IMR-90 (cell line): Measurements from ENCODE around the gene DNAH17. TPM values are rescaled to one million over a fixed set of nuclear protein-coding genes. Genes with fewer than 3 reads are reported as not detected.

Source experiments
- ATAC-seq: fragments of 200-7000 bp; cut with Tn5 transposase; 2 replicates; pipeline ENCODE4 v1.9.1; 2020; ENCODE audit warnings: low read depth, mild to moderate bottlenecking, moderate library complexity
- BruUV-seq: library from RNA; stranded (reverse); fragments of 400-500 nt; replicated peaks from 2 replicates; lab custom pipeline; 2021; lab: Mats Ljungman, UMichigan
- CTCF ChIA-PET: fragments of 300-600 bp; formaldehyde crosslinking; extraction: SDS; loops from one replicate; lab custom pipeline; 2021; ENCODE audit warnings: antibody characterized with exemption; lab: Yijun Ruan, JAX
- POLR2A ChIA-PET: fragments of 300-600 bp; sonication (Branson Sonifier 250); formaldehyde crosslinking; loops from one replicate; lab custom pipeline; 2022; ENCODE audit warnings: antibody characterized with exemption; ENCODE audit not compliant: unreplicated experiment; lab: Charles Lee
- DNase-seq: peaks from one replicate; pipeline ENCODE4 v3.0.0; 2013
- H2AFZ ChIP-seq: replicated peaks from 2 replicates; pipeline ENCODE3; 2013; ENCODE audit warnings: low read length, mild to moderate bottlenecking; ENCODE audit not compliant: poor library complexity
- H2AK5ac ChIP-seq: 2 replicates; pipeline ENCODE4 v1.6.1; 2013; ENCODE audit warnings: low read depth, low read length, inconsistent platforms
- H2AK9ac ChIP-seq: replicated peaks from 2 replicates; pipeline ENCODE3; 2013; ENCODE audit warnings: mild to moderate bottlenecking, low read depth, low read length, moderate library complexity; ENCODE audit not compliant: poor library complexity
- H2BK120ac ChIP-seq: 2 replicates; pipeline ENCODE4 v1.6.1; 2013; ENCODE audit warnings: low read depth, low read length, inconsistent platforms
- H2BK15ac ChIP-seq: 3 replicates; pipeline ENCODE4 v1.6.1; 2013; ENCODE audit warnings: low read depth, low read length, inconsistent platforms
- H2BK20ac ChIP-seq: 2 replicates; pipeline ENCODE4 v1.6.1; 2013; ENCODE audit warnings: low read depth, mild to moderate bottlenecking, inconsistent platforms, low read length, moderate library complexity
- H2BK5ac ChIP-seq: 2 replicates; pipeline ENCODE4 v1.6.1; 2013; ENCODE audit warnings: mild to moderate bottlenecking, low read depth, low read length, inconsistent platforms; ENCODE audit not compliant: poor library complexity, severe bottlenecking
- H3K14ac ChIP-seq: replicated peaks from 2 replicates; pipeline ENCODE4 v1.6.1; 2013; ENCODE audit warnings: low read depth, low read length, inconsistent platforms
- H3K18ac ChIP-seq: 2 replicates; pipeline ENCODE4 v1.6.1; 2013; ENCODE audit warnings: low read depth, low read length, control low read depth
- H3K23ac ChIP-seq: 2 replicates; pipeline ENCODE4 v1.6.1; 2013; ENCODE audit warnings: low read depth, low read length, inconsistent platforms
- H3K27ac ChIP-seq: 2 replicates; pipeline ENCODE4 v1.5.1; 2013; ENCODE audit warnings: mild to moderate bottlenecking, control low read depth, low read length; ENCODE audit not compliant: insufficient read depth
- H3K27me3 ChIP-seq: 2 replicates; pipeline ENCODE4 v1.6.1; 2013; ENCODE audit warnings: low read length; ENCODE audit not compliant: control insufficient read depth, insufficient read depth
- H3K36me3 ChIP-seq: 2 replicates; pipeline ENCODE4 v1.6.1; 2013; ENCODE audit warnings: low read length, mixed read lengths; ENCODE audit not compliant: control insufficient read depth, insufficient read depth
- H3K4ac ChIP-seq: 2 replicates; pipeline ENCODE4 v1.6.1; 2013; ENCODE audit warnings: low read depth, low read length, inconsistent platforms
- H3K4me1 ChIP-seq: 2 replicates; pipeline ENCODE4 v1.6.1; 2013; ENCODE audit warnings: low read length, mixed read lengths; ENCODE audit not compliant: control insufficient read depth, insufficient read depth
- H3K4me2 ChIP-seq: 2 replicates; pipeline ENCODE4 v1.6.1; 2013; ENCODE audit warnings: low read depth, mild to moderate bottlenecking, control low read depth, low read length, moderate library complexity
- H3K4me3 ChIP-seq: 2 replicates; pipeline ENCODE4 v1.5.1; 2013; ENCODE audit warnings: low read depth, mild to moderate bottlenecking, control low read depth, low read length, moderate library complexity; ENCODE audit not compliant: insufficient read depth
- H3K56ac ChIP-seq: 2 replicates; pipeline ENCODE4 v1.6.1; 2013; ENCODE audit warnings: low read length, inconsistent platforms; ENCODE audit not compliant: insufficient read depth; ENCODE audit errors: extremely low read depth
- H3K79me1 ChIP-seq, 2 experiments: 2 replicates each; pipeline ENCODE4 v1.6.1; 2013; ENCODE audit warnings: low read length in 2 of 2, inconsistent platforms in 1 of 2, low read depth in 1 of 2
- H3K9ac ChIP-seq: 2 replicates; pipeline ENCODE4 v1.6.1; 2013; ENCODE audit warnings: low read depth, low read length, control low read depth
- H3K9me1 ChIP-seq: 2 replicates; pipeline ENCODE4 v1.6.1; 2013; ENCODE audit warnings: low read length, inconsistent platforms; ENCODE audit not compliant: insufficient read depth
- H3K9me3 ChIP-seq: 2 replicates; pipeline ENCODE4 v1.6.1; 2013; ENCODE audit warnings: low read length; ENCODE audit not compliant: control insufficient read depth, insufficient read depth
- H4K20me1 ChIP-seq: 2 replicates; pipeline ENCODE4 v1.6.1; 2013; ENCODE audit warnings: low read length, inconsistent platforms; ENCODE audit not compliant: insufficient read depth
- H4K5ac ChIP-seq: 2 replicates; pipeline ENCODE4 v1.6.1; 2013; ENCODE audit warnings: mild to moderate bottlenecking, low read depth, low read length, control low read depth
- H4K8ac ChIP-seq, 2 experiments: 2 replicates each; pipeline ENCODE4 v1.6.1; 2013; ENCODE audit warnings: low read depth in 2 of 2, low read length in 2 of 2, control low read depth in 1 of 2, inconsistent platforms in 1 of 2
- H4K91ac ChIP-seq: 2 replicates; pipeline ENCODE4 v1.6.1; 2013; ENCODE audit warnings: low read depth, low read length, inconsistent platforms; ENCODE audit not compliant: insufficient read depth
- CEBPB ChIP-seq: IDR thresholded peaks from 2 replicates; pipeline ENCODE4 v1.6.1; 2012; ENCODE audit warnings: low read depth, low read length, improper control_type of control experiment
- MAFK ChIP-seq: IDR thresholded peaks from 2 replicates; pipeline ENCODE4 v1.6.1; 2012; ENCODE audit warnings: low read depth, low read length, improper control_type of control experiment
- MAZ ChIP-seq: IDR thresholded peaks from 2 replicates; pipeline ENCODE4 v1.6.1; 2012; ENCODE audit warnings: low read depth, mild to moderate bottlenecking, low read length, improper control_type of control experiment, moderate library complexity, borderline replicate concordance
- POLR2A ChIP-seq: IDR thresholded peaks from 2 replicates; pipeline ENCODE4 v1.6.1; 2012; ENCODE audit warnings: mild to moderate bottlenecking, low read depth, low read length
- RCOR1 ChIP-seq: IDR thresholded peaks from 2 replicates; pipeline ENCODE4 v1.6.1; 2012; ENCODE audit warnings: mild to moderate bottlenecking, low read length, improper control_type of control experiment; ENCODE audit not compliant: insufficient replicate concordance
- RFX5 ChIP-seq: IDR thresholded peaks from 2 replicates; pipeline ENCODE4 v1.8.0; 2012; ENCODE audit warnings: low read depth, mild to moderate bottlenecking, low read length, moderate library complexity
- SMC3 ChIP-seq: fragments of 150-350 bp; IDR thresholded peaks from 2 replicates; pipeline ENCODE4 v1.6.1; 2016; ENCODE audit warnings: low read depth, mild to moderate bottlenecking, antibody characterized with exemption, low read length, moderate library complexity
- WGBS, 2 experiments: methylation state at CpG; one replicate each; pipeline versions ENCODE4 v1.1.5 to v1.1.7; 2013; ENCODE audit warnings: missing lambda C conversion rate in 2 of 2; ENCODE audit not compliant: insufficient read length in 1 of 2; ENCODE audit errors: extremely low coverage in 2 of 2; 5-methylcytosine and 5-hydroxymethylcytosine counted together
- dilution Hi-C: fragments of 300-500 bp; cut with HindIII; formaldehyde crosslinking; loops from one replicate; pipeline ENCODE4 v1.14.3; 2018; ENCODE audit warnings: low sequenced_read_pairs; ENCODE audit not compliant: unreplicated experiment
- in situ Hi-C: fragments of 300-500 bp; cut with MboI; formaldehyde crosslinking; loops from 3 replicates; pipeline ENCODE4 v1.14.3; 2019; ENCODE audit warnings: low sequenced_read_pairs, inconsistent platforms, mixed read lengths
- intact Hi-C: fragments of 100-400 bp; cut with micrococcal nuclease; formaldehyde crosslinking; loops from 2 replicates; pipeline ENCODE4 v1.10.0; 2022
- polyA plus RNA-seq, 3 experiments: library from polyadenylated mRNA; depleted of rRNA; stranded (reverse); fragments of >200 nt; gene quantifications; 2 replicates each; pipeline ENCODE4 v1.2.3, GENCODE V29; 2012; ENCODE audit warnings: low replicate concordance in 1 of 3
- total RNA-seq: library from RNA; depleted of rRNA; stranded (reverse); fragments of >200 nt; gene quantifications from 2 replicates; pipeline ENCODE4 v1.2.3, GENCODE V29; 2012
- TF ChIP-seq, protein P1 (sequence below): fragments of 150-350 bp; IDR thresholded peaks from 2 replicates; pipeline ENCODE4 v1.6.1; 2016; ENCODE audit warnings: low read depth, mild to moderate bottlenecking, low read length, moderate library complexity, borderline replicate concordance
- TF ChIP-seq, protein P2 (sequence below): fragments of 150-350 bp; IDR thresholded peaks from 2 replicates; pipeline ENCODE4 v1.6.1; 2017; ENCODE audit warnings: mild to moderate bottlenecking, antibody characterized with exemption, low read length, low read depth
- TF ChIP-seq, protein P3 (sequence below): conservative IDR thresholded peaks from 2 replicates; pipeline ENCODE4 v1.5.1; 2012; ENCODE audit warnings: mild to moderate bottlenecking, low read depth, low read length, improper control_type of control experiment

The DNAH17 gene
- total and polyA plus RNA-seq, 2 of the 4 experiments (the other 2 are of a cell fraction), result not detected

DNA sequence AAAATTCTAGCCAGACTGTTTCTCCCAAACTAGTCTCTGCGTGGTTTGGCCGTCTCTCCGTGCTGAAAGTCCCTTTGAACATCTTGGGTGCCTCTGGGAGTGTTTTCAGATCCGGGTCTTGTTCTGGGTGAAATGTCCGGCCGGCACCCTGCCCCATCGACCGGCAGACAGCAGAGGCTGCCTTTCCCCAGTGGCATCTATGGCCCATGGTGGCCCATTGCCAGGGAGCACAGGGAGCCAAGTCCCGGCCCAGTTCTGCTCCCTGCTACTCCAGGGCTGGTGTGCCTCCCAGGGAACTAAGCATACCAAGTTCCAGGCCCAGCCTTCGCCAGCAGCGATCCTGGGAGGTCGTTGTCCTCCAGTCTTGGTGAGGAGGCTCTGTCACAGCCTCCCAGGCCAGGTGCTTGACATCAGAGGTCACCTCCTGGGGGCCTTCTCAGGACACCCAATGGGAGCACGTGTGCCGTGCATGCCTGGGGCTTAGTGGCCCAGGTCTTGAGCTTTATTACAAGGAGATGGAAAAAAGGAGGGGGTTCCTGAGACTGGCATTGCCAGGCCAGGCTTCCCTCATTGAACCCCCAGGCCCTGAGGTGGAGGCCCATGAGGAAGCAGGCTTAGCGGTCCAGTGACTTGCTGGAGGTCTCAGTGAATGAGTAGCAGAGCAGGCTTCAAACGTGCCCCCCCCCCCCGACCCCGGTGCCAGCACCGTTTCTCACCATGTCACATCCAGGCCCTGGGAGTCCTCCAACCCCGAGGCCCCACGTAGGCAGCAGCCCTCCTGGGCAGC is 144.8 kb downstream of the DNAH17 start (continued):
- no peak for TF ChIP-seq CEBPB

DNA sequence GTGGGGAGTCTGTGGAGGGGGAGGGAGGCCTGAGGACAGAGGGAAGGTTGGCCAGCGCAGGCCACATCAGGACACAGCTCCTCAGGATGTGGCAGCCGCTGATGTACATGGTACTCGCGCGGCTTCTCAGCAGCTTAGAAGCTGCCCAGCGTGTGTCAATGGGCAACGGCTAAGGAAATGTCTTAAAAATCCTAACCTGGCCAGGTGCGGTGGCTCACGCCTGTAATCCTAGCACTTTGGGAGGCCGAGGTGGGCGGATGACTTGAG is 145.6 kb downstream of the DNAH17 start:
- Histone ChIP-seq H3K4ac (no peak overlapping the region), H4K8ac (no peak overlapping the region), H3K4me3 (no peak overlapping the region), H3K18ac (no peak overlapping the region), H4K91ac (no peak overlapping the region), H3K23ac (no peak overlapping the region), H2BK20ac (no peak overlapping the region), H2AK9ac (no peak overlapping the region), H2BK5ac (no peak overlapping the region), H3K9me3 (no peaks in the 10 kb centered on the region), H3K9ac (no peak overlapping the region), H4K20me1 (no peaks in the 10 kb centered on the region), H2BK120ac (no peak overlapping the region), H2AK5ac (no peak overlapping the region), H2AFZ (no peak overlapping the region), H3K14ac (no peak overlapping the region), H2BK15ac (no peak overlapping the region), H3K4me2 (no peak overlapping the region), H3K9me1 (peaks cover 3% of the 10 kb centered on the region; the same call in 1 of the 2 replicates), H3K79me1 (peaks cover 0 to 5% of the 10 kb centered on the region in 2 experiments; a peak in 1 of 4 replicates), H3K27ac (no peak overlapping the region), H3K4me1 (peaks cover 14% of the 10 kb centered on the region; the same call in 1 of the 2 replicates), H3K27me3 (no peaks in the 10 kb centered on the region), H3K56ac (no peak overlapping the region), H3K36me3 (peaks cover 20% of the 10 kb centered on the region), H4K5ac (no peak overlapping the region)
- dilution Hi-C loops (no loop called here), intact Hi-C loops (no loop called here), in situ Hi-C loops (no loop called here)
- no peak for TF ChIP-seq MAZ
- no peak for TF ChIP-seq POLR2A
- TF ChIP-seq, protein P1, sequence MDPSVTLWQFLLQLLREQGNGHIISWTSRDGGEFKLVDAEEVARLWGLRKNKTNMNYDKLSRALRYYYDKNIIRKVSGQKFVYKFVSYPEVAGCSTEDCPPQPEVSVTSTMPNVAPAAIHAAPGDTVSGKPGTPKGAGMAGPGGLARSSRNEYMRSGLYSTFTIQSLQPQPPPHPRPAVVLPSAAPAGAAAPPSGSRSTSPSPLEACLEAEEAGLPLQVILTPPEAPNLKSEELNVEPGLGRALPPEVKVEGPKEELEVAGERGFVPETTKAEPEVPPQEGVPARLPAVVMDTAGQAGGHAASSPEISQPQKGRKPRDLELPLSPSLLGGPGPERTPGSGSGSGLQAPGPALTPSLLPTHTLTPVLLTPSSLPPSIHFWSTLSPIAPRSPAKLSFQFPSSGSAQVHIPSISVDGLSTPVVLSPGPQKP, result no peak
- TF ChIP-seq SMC3, result no peak
- TF ChIP-seq, protein P2, sequence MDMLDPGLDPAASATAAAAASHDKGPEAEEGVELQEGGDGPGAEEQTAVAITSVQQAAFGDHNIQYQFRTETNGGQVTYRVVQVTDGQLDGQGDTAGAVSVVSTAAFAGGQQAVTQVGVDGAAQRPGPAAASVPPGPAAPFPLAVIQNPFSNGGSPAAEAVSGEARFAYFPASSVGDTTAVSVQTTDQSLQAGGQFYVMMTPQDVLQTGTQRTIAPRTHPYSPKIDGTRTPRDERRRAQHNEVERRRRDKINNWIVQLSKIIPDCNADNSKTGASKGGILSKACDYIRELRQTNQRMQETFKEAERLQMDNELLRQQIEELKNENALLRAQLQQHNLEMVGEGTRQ, result no peak
- TF ChIP-seq RFX5, result no peak
- no peak for TF ChIP-seq RCOR1
- TF ChIP-seq, protein P3, sequence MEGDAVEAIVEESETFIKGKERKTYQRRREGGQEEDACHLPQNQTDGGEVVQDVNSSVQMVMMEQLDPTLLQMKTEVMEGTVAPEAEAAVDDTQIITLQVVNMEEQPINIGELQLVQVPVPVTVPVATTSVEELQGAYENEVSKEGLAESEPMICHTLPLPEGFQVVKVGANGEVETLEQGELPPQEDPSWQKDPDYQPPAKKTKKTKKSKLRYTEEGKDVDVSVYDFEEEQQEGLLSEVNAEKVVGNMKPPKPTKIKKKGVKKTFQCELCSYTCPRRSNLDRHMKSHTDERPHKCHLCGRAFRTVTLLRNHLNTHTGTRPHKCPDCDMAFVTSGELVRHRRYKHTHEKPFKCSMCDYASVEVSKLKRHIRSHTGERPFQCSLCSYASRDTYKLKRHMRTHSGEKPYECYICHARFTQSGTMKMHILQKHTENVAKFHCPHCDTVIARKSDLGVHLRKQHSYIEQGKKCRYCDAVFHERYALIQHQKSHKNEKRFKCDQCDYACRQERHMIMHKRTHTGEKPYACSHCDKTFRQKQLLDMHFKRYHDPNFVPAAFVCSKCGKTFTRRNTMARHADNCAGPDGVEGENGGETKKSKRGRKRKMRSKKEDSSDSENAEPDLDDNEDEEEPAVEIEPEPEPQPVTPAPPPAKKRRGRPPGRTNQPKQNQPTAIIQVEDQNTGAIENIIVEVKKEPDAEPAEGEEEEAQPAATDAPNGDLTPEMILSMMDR, result no peak
- no peak for TF ChIP-seq MAFK
- CTCF ChIA-PET, result no interaction called here
- no TSS peak for BruUV-seq
- ATAC-seq (no peak), DNase-seq (no peak)
- POLR2A ChIA-PET, result no interaction called here
- WGBS, 2 experiments, result 80% methylated on average over 6 of the region's 11 CpGs; no CpG with 5 or more reads in 1 of the 2 experiments
